GM18858 (cell line): Measurements from ENCODE around the gene ACLY.
"Not testable (repeated sequence)": the region's sequence is repeated elsewhere in the genome, so short reads cannot be mapped to it uniquely, and the experiment has no call there.

Source experiments
- ATAC-seq: cut with Tn5 transposase; IDR thresholded peaks from one replicate; pipeline ENCODE4 v1.9.1; 2021; ENCODE audit not compliant: unreplicated experiment

Gene ACLY

DNA sequence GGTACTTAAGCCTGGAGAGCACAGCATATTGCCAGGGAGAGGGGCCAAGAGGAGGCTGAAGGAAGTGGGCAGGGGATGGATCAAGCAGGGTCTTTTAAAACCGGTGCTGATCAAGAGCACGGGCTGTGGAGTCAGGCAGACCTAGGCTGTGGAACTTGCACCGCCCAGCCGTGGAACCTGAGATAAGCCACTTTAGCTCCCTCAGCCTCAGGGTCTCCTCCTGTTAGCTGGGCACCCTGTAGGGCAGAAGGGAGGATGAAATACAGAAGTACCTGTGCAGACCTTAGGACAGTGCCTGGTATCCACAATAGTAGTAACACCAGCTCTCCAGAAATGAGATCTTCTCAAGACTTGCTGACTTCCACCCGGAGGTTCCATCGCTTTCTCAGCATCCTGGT lies 20.9 kb upstream of the ACLY start:
- no peak for ATAC-seq

DNA sequence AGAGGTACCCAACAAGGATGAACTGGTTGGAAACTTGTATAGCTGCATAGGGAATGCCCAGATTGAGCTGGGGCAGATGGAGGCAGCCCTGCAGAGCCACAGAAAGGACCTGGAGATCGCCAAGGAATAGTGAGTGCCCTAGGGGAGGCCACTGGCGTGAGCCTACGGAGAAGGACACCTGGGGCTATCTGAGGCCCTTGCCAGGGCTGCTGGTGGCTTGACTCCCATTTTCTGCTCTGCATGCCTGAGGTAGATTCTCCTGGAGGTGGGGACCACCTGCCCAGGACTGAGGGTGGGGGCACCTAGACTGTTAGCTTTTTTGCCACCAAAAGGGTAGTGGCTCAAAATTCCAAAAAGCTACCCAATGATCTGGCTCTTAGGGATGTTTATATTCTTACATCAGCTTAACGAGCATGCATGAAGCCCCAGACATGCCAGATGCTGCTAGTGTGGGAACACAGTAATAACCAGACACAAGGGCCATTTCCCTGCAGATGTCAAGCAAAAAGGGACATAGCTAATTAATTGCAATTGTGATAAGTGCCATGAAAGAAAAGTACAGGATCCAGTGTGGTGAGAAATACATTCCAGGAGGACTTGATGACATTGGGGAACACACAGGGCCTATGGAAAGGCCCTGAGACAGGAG lies 20.4 kb upstream of the ACLY start:
- ATAC-seq, result no peak

DNA sequence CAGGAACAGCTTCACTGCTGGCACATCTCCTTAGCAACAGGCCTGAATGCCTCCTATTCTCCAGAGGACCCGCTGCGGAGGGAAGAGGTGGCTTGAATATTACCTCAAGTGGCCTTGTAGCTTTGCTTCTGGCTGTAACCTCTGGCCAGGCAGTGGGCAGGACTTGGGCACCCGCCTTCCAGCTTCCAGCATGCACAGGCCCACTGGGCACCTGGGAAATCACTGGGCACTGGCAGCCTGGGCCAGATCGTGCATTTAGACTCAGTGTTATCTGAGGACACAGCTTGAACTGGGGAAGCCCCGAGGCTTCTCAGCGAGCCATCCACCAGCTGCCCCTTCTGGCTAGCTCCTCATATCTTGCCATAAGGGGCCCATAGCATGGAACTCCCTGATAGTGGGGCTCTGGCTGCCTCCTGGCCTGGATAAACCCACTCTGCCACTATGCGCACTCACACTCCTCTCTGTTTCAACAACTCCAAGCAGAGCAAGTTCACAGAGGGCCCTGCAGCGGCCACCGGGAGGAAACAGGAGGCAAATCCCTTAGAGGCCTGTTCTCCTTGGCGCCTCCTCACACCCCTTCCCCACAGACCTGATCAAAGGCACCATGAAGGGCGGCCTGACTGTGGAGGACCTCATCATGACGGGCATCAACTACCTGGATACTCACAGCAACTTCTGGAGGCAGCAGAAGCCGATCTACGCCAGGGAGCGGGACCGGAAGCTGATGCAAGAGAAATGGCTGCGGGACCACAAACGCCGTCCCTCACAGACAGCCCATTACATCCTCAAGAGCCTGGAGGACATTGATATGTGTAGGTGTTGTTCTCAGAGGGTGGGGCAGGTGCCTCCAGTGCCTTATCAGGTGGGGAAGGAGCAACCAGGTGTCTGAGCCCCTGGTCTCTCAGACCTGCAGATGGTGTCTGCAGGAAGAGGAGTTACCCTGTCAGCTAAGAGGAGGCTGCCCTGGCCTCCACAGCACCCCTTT lies 19.5 kb upstream of the ACLY start:
- no peak for ATAC-seq

DNA sequence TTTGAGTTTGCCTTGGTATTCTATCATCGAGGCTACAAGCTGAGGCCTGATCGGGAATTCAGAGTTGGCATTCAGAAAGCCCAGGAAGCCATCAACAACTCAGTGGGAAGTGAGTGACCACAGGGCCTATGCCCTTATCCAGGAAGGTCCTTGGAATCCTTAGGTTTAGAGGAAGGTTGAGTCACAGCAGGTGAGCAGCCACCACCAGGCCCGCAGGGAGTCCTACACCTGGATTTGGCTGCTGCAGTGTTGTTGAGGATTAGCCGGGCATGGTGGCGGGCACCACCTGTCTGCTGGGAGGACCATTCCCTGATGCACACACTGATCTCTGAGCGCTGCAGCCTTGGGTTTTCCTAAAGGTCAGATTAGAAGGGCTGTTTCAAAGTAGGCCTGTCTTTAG lies 16.9 kb upstream of the ACLY start:
- no peak for ATAC-seq

DNA sequence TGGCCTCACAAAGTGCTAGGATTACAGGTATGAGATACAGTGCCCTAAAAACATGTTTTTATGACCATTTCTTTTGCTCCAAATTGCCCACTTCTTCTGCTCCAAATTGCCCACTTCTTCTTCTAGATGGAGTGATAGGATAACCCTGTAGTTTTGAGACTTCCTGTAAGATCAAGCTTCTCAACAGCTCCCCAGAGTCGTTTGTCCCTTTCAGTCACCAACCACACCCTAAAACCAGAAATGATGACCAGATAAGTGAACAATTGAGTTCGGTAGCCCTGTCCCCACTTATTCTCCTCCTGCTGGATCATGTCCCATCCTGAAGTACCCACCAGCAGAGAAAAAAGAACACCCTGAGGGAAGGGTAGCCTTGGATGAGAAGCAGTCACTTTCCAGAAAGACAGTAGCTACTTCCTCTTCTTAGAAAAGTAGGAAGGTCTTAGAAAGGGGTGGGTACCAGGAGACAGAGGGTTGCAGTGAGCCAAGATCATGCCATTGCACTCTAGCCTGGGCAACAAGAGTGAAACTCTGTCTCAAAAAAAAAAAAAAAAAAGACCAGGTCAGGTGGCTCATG lies 14.2 kb upstream of the ACLY start:
- ATAC-seq, result no peak

DNA sequence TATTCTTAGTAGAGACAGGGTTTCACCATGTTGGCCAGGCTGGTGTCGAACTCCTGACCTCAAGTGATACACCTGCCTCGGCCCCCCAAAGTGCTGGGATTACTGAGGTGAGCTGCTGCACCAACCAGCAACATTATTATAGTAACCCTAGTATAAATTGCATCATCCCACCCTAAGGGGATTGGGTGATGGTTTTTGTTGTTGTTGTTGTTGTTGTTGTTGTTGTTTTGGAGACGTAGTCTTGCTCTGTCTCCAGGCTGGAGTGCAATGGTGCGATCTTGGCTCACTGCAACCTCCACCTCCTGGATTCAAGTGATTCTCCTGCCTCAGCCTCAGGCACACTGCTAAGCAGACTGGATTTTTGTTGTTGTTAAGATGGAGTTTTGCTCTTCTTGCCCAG lies 13.0 kb upstream of the ACLY start:
- ATAC-seq, result not testable (repeated sequence)

DNA sequence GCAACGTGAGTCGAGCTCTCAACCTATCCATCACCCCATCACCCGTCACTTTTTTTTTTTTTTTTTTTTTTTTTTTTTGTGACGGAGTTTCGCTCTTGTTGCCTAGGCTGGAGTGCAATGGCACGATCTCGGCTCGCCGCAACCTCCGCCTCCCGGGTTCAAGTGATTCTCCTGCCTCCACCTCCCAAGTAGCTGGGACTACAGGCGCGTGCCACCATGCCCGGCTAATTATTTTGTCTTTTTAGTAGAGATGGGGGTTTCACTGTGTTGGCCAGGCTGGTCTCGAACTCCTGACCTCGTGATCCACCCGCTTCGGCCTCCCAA lies 12.0 kb upstream of the ACLY start:
- ATAC-seq, result not testable (repeated sequence)

DNA sequence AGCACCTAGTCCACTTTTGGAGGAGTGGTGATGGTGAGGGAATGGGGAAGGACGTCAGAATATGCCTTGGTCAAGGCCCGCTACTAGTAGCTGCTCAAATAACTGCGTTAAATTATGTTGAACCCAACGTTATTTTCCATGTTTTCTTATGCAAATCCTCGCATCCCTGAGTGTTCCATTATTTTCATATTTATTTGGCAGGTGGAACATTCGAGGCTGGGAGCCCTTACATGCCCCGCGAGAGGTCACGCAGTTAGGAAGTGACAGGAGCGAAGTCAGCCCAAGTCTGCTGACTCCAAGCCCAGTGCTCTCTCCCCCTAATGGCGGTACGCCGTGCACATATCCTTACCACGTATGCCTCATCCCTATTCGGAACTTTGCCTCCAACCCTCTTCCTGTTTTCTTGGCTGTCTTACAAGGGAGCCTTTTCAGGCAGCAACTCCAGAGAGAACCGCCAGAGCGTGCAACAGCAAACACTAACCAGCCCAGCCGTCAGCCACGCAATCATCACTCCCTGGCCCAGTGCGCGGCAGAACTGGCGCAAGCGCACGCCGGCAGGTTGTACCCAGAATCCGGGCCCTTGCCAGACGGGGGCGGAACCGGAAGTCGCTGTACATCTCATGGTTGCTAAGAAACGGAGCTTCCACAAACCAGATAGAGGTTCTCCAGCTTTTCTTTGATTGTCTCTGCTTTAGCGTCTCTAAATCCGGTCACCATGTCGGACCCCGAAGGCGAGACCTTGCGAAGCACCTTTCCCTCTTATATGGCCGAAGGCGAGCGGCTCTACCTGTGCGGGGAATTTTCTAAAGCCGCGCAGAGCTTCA lies 11.5 kb upstream of the ACLY start, which contains the start of gene ODAD4:
Gene ODAD4 (plus strand): TSS at position 609 of the 824 bp plus-strand sequence. CDS start 107 bp downstream, at position 716.
- peak; percentile 68 for ATAC-seq

DNA sequence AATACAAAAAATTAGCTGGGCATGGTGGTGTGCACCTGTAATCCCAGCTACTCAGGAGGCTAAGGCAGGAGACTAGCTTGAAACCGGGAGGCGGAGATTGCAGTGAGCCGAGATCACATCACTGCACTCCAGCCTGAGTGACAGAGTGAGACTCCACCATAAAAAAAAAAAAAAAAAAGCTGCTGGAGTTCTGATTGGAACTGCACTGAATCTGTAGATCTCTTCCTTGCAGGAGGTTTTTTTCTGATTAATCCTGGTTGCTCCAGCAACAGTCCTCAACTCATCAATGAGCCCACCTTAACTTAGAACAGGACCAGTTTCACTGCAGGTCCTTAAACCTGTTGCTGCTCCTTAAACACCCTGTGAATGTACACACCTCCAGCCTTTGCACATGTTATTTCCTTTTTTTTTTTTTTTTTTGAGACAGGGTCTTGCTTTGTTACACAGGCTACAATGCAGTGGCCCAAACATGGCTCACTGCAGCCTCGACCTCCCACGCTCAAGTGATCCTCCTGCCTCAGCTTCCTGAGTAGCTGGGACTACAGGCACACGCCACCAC lies 10.0 kb upstream of the ACLY start:
- ATAC-seq, result no peak

DNA sequence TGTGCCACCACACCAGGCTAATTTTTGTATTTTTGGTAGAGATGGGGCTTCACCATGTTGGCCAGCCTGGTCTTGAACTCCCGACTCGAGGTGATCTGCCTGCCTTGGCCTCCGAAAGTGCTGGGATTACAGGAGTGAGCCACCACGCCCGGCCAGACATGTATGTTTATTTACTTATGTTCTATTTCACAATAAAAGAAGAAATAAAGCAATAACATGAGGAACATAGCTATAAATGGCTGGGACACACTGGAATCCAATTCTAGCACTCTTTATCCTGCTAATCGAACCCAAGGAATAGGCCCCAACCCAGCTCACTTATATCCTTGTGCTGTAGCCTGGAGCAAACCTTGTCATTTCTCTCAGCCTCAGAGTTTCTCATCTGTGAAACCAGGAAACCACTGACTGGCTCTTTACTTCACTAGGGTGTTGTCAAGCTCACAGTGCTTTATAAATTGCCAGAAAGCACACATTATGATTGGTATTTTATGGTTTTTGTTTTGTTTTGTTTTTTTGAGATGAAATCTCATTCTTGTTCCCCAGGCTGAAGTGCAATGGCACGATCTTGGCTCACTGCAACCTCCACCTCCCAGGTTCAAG lies 7.3 kb upstream of the ACLY start:
- no peak for ATAC-seq

DNA sequence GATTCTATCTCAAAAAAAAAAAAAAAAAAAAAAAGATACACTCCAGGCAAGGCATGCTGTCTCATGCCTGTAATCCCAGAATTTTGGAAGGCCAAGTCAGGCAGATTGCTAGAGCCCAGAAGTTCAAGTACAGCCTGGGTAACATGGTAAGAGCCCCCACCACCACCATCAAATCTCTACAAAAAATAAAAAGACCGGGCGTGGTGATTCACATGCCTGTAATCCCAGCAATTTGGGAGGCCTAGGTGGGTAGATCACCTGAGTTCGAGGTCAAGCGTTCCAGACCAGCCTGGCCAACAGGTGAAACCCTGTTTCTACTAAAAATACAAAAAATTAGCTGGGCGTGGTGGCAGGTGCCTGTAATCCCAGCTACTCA lies 1.8 kb upstream of the ACLY start:
- no peak for ATAC-seq

DNA sequence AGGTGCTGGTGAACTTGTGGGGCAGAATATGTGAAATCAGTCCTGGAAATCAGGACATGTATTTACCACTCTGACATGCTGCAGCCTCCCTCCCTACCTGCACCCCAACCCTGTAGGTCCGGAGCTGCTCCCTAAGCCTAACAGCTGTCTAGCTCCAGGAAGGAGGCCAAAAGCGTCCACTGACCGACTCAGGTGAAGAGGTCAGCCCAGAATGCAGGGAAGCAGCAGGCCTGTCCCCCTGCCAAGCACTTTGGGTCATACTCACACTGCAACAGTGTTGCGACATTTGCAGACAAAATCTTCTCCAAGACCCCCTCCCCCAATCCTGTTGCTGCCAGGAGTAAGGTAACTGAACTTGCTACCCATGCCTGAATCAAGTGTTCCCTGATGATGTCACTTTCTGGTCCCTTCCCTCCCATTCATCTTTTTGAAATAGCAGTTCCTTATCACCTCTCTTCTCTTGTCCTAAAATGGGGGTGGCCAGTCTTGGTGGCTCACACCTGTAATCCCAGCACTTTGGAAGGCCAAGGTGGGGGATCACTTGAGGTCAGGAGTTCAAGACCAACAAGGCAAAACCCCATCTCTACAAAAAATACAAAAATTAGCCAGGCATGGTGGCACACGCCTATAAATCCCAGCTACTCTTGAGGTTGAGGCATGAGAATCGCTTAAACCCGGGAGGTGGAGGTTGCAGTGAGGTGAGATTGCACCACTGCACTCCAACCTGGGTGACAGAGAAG lies 1.3 kb upstream of the ACLY start:
- no peak for ATAC-seq

DNA sequence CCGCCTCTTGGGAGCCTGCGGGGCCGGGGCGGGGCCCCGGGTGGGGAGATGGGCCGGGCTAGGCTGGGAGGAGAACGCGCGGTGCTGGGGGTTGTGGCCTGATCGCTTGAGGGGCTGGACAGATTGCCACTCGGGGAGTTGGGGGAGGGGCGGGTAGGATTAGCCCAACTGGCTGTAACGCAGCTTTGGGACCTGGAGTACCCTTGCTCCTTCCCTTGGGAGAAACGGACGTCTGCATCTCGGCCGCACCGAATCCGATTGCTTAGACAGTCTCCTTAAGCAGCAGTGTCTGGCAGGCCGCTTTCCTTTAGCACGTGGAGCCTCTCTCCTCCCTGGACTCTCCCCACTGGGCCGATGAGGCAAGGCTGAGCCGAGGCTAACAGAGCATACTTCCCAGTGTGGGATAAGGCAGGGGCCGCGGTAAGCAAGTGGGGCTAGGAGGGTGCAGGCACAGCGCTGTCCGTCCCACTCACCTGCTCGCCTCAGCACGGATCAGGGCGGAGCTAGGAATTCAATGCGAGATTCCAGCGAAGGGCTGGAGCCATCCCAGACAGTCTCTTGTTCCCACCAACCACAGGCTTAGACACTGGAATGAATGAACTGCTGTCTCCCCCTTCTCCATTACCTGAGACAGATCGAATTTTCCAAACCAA lies 540 bp upstream of the ACLY start:
- ATAC-seq, result no peak

DNA sequence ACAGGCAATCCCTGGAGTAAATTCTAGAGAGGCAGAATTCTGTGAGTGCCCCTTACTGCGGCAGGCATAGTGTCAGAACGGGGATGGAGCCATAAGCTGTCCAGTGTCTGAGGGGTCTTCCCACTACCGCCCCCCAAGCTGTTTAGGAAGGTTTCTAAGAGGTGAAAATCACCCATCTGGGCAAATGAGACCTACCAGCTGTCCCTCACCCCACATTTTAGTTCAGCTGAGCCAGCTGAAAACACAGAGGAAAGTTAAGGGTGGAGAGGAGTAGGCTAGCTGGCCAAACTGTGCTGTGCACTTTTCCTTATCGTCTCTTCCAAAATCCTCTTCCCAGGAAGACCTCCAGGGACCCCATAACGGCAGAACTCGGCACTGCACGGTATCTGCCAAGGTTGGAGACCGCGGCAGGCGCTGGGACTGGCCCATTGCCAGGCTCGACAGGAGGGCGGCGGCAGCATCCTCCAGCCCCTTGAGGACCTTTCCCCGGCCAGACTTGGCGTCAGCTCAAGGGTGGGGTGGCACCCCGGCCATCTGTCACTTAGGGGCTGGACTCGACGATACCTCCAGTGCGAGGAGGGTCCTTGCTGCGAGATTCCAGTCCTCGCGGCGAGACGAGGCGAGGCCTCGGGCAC lies 955 bp downstream of the ACLY start:
- no peak for ATAC-seq

DNA sequence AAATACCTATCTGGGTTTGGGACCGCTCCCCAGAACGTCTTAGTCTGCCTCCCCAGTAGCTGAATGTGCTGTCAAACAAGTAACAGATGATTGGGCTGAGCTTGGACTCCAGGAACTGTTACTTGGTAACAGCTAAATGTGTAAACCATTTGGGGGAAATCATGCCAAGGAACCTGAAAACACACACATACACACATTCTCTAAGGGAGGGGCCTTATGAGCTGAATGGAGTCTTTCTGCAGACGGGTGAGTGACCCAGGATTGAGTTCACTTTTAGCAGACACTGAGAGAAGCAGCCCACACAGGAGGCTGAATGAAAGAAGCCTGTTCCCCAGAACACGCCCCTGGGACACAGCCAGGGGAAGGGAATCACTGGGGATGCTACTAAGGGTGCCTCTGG lies 1.6 kb downstream of the ACLY start:
- ATAC-seq, result no peak

DNA sequence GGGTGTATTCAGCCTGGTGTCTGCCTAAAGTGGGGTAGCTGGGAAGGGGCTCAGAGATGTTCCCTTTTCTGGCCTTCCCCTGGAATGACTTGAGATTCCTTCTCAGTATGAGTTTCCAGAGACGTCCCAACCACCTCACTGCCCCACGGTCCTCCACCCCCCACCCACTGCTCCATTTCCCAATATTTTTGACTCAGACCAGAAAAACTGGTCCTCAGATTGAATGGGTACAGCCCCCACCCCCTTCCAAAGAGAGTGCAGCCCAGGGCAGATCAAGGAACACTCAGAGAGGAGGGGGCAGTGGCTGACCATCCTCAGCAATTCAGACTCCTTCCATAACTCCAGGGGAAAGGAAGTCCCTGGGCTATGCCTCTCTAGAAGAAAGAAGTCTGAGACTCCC lies 3.2 kb downstream of the ACLY start:
- no peak for ATAC-seq

DNA sequence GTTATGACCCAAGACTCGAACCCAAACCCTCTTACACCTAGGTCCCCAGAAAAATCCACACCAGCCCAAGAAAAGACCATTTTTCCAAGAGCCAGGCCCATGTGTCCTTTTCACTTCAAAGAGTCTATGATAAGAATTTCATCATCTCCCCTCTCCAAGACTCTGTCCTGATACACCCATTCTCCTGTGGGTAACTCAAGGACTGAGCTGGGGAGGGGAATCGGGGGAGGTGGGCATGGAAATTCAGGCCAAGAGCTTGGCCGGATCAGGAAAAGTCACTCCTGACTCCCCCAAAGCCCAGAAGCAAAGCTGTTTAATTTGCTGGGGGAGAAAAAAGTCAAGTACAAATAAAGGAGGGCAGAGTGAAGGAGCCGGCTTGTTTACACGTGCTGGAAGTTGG lies 3.7 kb downstream of the ACLY start:
- ATAC-seq, result no peak

DNA sequence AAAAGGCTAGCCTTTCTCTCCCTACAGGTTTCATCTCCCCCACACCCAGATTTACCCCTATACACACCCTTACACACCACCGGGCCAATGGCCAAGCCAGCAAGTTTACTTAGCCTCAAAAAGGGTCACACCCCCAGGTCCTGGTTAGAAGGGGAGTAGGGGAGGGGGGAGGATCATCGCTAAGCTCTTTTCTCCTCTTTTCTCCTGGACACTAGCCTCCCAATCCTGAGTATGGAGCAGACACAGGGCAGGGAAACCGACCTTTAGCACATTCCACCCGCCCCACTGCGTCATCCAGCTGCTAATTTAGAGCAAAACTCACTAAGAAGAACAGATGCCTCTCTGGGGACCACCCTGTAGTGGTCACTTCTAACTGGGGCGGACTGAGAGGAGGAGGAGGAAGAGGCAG lies 4.4 kb downstream of the ACLY start:
- no peak for ATAC-seq

DNA sequence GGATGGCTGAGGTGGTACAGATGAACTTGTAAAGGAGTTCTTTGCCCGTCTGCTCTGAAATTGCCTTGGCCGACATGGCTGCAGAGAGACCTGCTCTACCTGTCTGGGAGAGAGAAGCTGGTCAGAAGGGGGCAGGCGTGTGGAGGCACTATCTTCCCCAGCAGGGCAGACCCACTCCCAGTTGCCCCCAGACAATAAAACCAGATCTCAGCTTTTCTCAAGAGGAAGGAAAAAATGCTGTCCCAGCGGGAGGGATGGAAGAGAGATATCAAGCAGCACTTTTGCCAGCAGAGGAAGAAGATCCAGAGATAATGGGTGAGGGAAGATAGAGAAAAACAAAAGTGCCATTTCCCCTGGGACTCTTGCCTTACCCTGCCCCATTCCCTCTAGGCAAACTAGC lies 5.0 kb downstream of the ACLY start:
- ATAC-seq, result no peak
